ENCODE measurements around the gene COL25A1.

DNA sequence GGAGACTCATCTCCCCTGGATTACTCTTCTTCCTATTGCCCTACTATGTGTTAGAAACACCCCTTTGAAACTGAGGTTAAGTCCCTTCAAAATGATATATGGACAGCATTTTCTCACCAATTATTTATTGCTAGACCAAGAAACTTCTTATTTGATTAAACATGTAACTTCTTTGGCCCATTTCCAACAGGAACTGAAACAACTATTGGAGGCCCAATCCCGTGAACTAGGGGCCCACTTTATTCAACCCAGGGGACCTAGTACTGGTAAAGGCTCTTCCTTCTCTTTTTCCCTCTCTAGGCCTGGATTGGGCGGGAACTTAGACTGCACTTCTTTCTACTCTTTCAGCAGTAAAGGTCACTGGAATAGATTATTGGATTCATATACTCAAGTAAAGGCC, 16.7 kb upstream of the COL25A1 start:
- no peak for TF ChIP-seq POLR2A (IDR thresholded peaks at IDR 0.05)
- TF ChIP-seq, protein P1, sequence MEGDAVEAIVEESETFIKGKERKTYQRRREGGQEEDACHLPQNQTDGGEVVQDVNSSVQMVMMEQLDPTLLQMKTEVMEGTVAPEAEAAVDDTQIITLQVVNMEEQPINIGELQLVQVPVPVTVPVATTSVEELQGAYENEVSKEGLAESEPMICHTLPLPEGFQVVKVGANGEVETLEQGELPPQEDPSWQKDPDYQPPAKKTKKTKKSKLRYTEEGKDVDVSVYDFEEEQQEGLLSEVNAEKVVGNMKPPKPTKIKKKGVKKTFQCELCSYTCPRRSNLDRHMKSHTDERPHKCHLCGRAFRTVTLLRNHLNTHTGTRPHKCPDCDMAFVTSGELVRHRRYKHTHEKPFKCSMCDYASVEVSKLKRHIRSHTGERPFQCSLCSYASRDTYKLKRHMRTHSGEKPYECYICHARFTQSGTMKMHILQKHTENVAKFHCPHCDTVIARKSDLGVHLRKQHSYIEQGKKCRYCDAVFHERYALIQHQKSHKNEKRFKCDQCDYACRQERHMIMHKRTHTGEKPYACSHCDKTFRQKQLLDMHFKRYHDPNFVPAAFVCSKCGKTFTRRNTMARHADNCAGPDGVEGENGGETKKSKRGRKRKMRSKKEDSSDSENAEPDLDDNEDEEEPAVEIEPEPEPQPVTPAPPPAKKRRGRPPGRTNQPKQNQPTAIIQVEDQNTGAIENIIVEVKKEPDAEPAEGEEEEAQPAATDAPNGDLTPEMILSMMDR (IDR thresholded peaks at IDR 0.05): no peak
